ENCODE data around the gene POLR2L.

Gene POLR2L

GRCh38 chr11:868802-869201 is 26.5 kb upstream of the POLR2L start:
- DNase-seq (ENCODE audit: low read depth in 3 of 3): no peak

DNA sequence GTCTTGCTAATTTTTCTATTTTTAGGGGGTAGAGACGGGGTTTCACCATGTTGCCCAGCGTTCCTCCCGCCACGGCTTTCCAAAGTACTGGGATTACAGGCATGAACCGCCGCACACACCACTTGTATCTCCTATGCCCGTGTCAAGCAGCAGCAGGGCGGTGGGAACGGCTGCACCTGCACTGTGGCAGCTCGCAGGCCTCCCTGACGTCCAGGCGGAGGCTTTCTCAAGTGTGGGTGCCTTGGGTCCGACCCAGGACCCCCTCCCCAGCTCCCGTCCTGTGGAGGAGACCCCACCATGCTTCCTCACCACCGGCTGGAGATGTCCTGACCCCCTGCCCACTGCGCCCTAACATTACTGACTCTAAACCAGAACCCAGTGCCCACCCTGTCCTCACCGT is 26.1 kb upstream of the POLR2L start:
- DNase-seq (ENCODE audit: low read depth in 3 of 3): no peak

DNA sequence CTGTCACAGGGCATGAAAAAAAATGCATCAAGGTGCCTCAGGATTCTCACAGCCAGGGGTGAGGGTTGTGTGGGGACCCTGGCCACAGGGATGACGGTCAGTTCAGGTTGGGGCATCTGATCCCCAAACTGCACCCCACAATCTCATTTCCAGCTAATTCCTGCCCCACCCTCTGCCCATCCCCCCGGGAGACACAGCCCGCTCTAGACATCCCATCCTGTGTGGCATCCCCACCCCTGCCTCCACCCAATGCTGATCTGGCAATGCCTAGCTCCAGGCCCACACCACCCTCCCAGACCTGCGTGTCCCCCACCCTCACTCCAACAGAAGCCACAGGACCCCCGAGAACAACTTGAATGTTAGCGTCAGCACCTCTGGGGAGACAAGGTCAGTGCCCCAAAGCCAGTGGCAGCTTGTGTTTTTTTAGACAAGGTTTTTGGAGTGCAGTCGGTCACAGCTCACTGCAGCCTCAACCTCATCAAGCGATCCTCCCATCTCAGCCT is 25.6 kb upstream of the POLR2L start:
- no peak for DNase-seq (ENCODE audit: low read depth in 3 of 3)

GRCh38 chr11:866481-866880 is 24.2 kb upstream of the POLR2L start:
- no peak for DNase-seq (ENCODE audit: low read depth in 3 of 3)

DNA sequence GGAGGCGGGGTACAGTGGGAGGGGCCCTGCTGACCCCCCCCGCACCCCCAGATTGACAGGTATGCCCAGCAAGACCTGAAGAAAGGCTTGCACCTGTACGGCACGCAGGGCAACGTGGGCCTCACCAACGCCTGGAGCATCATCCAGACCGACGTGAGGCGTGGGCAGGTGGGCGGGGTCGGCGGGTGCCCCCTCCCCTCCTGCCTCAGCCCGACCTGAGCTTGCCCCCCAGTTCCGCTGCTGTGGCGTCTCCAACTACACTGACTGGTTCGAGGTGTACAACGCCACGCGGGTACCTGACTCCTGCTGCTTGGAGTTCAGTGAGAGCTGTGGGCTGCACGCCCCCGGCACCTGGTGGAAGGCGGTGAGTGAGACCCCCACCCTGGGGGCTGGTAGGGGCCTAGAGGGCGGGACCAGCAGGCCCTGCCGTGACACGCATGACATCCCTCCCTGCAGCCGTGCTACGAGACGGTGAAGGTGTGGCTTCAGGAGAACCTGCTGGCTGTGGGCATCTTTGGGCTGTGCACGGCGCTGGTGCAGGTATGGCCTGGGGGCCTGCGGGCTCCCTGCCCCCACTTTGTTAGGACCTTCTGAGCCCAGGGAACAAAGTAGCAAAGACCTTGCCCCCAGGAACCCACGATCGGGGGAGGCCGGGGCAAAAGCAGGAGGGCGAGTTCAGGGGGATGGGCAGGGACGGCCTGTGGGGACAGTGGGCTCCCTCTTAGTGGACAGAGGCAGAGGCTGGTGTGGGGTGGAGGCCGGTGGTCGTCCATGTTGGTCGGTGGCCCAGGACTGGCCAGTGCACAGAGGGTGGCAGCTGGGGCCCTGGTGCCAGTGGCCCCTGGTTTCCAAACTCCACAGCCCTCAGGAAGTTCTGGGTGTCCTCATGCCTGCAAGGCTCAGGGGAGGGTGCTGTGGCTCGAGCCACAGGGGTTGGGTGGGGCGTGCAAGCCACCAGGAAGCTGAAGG is 23.4 kb upstream of the POLR2L start:
- DNase-seq (ENCODE audit: low read depth in 3 of 3): no peak

DNA sequence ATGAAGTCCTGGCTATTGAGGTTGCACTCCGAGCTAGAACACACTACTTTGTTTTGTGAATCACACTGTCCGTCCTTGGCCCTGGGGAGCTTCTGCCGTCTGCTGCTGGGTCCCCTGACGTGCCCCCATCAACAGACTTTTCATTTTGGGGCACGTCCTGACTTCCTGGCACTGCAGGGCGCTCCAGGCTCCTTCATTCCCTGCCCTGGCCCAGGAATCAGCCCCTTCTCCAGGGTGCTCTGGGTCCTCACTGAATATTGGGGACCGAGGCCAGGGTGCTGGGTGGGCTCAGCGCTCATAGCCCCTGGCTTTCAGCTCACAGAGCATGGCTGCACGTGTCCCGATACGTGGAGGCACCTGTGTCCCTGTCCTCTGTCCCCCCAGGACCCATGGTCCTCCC is 22.6 kb upstream of the POLR2L start:
- no peak for DNase-seq (ENCODE audit: low read depth in 3 of 3)

- no peak for DNase-seq (ENCODE audit: low read depth in 3 of 3)
Measured at GRCh38 chr11:863910-864827, 21.8 kb upstream of the POLR2L start.

DNA sequence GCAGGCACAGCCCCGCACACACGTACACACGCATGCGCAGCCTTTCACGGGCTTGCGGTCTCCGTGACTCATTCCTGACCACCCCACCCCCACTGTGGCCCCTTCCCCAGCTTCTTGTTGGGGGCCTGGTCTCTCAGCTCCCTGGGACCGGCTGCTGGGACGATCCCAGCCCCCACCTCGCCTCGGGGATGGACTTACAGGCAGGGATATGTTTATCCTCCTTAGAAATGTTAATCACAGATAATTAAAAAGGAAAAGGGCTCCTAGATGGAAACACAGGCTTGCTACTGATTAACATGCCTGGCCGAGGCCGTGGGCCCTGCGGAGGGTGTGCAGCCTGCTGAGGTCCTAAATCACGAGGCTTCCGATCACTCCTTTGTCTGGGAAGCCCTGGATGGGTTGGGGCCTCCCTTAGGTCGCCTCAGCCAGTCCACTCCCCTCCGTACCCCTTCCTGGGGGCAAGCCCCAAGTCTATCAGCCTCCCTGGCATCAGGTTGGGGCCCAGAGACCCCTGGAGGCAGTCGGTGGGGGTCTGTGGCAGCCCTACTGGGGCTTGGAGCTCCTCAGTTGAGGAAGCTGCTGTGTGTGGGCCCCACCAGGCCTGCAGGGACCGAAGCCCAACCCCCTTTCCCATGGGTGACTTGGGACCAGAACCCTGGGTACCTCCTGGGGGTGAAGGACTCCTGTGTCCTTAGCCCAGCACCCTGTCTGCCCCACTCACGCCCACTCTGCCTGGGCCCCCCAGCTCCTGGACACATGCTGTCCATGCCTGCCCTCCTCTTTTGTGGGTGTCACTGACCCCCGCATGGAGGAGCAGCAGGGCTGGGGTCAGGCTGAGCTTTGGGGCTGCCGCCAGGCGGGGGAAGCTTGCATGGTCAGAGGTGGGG is 20.9 kb upstream of the POLR2L start:
- no peak for DNase-seq (ENCODE audit: low read depth in 3 of 3)

DNA sequence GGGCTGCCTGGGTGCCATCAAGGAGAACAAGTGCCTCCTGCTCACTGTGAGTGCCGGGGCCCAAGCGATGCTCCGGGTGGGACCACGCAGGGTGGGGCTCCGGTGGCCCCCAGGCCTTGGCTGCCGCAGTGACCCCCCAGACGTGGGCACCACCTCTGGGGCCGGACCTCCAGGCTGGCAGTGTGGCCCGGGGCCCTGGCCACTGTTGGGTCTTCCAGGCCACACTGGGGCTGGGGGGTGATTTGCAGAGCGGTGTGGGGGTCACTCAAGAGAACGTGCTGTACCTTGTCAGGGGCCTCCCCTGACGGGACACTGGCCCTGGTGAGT is 20.3 kb upstream of the POLR2L start:
- no peak for DNase-seq (ENCODE audit: low read depth in 3 of 3)

DNA sequence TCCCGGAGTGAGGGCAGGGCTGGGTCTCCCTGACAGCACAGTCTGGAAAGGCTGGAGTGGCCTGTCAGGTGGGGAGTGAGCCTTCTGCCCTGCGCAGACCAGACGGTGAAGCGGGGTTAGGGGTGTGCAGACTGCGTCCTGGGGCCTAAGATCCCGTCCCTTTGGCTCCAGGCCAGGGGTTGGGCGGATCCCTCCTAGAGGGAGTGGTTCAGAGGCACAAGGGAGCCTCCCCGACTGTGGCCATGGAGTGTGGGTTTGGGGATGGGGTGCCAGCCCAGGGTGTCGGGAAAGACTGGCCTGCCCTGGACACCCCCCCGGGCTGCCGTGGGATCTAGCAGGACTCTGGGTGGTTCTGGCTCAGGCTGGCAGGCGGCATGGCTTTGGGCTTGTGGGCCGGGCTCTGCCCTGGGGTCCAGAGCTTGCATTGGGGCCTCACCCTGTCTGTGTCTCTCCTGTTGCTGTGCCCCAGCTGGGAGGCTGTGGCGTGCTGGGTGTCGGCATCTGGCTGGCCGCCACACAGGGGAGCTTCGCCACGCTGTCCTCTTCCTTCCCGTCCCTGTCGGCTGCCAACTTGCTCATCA is 19.8 kb upstream of the POLR2L start:
- no peak for DNase-seq (ENCODE audit: low read depth in 3 of 3)

- DNase-seq (ENCODE audit: low read depth in 3 of 3): no peak
Measured at GRCh38 chr11:861105-861479, 18.8 kb upstream of the POLR2L start.

DNA sequence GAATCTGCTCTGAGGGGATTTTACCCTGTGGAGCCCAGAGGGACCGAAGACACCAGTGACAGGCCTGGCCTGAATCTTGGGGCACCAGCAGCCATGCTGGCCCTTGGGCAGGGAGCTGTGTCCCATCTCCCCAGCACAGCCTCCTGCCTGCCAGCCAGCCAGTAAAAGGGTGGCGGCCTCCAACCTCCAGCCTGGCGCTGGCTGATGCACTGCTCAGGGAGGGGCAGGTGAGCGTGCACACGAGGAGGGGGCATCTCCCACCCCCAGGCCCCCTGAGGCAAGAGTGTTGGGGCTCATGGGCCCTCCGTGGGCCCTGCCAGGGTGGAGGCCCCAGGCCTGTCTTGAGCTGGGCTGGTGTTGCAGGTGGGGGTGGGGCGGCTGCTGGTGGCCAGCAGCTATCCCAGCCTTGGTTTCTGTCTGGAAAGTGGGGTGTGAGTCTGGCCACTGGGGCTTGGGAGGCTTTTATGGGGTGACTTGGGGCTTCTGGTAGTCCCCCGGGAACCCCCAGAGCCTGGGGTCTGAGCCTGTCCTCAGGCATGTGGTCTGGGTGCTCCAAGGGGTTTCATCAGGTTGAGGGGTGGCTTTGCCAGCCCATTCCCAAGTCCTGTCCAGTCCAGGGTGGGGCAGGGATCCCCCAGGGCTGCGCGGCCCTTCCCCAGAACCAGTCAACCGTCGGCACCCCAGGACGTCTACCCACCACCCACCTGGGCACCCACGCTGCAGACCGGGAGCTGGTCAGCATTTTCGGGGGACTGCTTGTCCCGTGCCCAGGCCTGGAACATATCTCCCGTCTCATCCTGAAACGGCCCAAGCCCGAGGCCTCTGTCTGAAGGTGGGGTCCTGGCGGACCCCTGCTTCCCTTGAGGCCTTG is 18.1 kb upstream of the POLR2L start:
- no peak for DNase-seq (ENCODE audit: low read depth in 3 of 3)

DNA sequence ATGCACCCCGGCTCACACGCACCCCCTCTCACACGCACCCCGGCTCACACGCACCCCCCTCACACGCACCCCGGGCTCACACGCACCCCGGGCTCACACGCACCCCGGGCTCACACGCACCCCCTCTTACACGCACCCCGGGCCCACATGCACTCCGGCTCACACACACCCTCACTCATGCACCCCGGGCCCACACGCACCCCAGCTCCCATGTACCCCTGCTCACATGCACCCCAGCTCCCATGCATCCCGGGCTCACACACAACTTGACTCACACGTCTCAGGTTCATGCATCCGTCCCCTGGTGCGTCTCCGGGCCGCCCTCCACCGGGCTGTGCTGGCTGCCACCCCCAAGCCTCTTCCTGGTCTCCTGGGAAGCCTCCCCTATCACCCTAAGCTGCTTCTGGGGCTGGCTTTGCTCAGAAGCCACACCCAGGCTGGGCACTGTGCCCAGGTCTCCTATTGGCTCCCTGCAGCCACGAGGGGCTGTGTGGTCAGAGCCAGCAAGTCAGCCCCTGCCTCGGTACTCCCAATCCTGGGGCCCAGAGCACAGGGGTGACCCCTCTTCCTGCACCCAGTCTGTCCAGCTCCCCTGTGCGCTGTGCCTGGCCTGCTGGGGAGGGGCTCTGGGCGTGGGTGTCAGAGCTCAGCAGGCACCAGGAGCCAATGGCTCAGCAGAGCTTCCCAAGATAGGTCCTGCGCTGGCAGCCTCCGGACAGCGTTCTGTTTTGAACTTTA is 17.2 kb upstream of the POLR2L start:
- no peak for DNase-seq (ENCODE audit: low read depth in 3 of 3)

DNA sequence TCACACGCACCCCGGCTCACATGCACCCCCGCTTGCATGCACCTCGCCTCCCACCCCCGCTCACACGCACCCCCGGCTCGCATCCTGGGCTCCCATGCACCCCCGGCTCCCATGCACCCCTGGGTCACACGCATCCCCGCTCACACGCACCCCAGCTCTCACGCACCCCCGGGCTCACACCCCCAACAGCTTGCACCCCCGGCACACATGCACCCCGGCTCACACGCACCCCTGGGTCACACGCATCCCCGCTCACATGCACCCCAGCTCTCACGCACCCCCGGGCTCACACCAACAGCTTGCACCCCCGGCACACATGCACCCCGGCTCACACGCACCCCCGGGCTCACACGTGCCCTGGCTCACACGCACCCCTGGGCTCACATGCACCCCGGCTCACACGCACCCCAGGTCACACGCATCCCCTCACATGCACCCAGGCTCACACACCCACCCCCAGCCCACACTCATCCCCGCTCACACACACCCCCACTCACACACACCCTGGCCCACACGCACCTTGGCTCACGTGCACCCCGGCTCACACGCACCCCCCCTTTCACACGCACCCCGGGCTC is 16.5 kb upstream of the POLR2L start:
- no peak for DNase-seq (ENCODE audit: low read depth in 3 of 3)

GRCh38 chr11:858053-858761 is 15.9 kb upstream of the POLR2L start:
- DNase-seq (ENCODE audit: low read depth in 3 of 3): no peak

DNA sequence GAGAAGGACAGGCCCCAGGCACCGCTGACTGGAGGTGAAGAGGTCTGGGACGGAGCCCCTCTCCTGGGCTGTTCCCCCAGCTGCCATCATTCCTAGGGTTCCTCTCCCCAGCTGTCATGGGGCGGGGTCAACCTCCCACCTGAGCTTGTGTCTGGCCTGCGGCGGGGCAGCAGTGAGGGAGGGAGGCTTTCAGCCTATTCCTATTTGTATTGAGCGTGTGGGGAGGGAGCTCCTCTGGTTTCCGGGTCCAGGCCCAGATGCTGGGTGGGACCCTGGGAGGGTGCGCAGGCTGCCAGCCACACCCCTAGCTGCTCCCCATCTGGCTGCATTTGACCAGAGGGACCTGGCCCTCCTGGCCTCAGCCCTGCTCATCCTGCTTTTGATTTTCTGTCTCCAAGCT is 14.1 kb upstream of the POLR2L start:
- no peak for DNase-seq (ENCODE audit: low read depth in 3 of 3)

DNA sequence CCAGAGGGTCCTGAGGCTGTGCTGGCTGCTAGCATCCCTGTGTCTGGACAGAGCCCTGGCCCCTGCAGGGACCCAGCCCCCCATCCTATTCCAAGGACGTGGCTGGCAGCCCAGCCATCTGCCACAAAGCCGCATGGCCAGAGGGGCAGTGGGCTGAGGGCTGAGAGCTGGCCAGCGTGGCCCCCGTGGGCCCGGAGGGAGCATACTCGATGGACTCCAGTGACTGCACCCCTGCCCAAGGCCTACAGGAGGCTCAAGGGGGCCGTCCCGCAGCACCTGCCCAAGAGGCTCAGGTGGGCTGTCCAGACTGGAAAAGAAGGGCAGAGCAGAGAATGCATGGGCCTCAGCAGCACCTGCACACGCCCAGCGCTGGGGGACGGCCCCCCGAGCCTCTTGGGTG is 13.5 kb upstream of the POLR2L start:
- no peak for DNase-seq (ENCODE audit: low read depth in 3 of 3)

GRCh38 chr11:855330-855674 is 13.0 kb upstream of the POLR2L start:
- no peak for DNase-seq (ENCODE audit: low read depth in 3 of 3)
